ENCODE measurements around the gene STK35.

DNA sequence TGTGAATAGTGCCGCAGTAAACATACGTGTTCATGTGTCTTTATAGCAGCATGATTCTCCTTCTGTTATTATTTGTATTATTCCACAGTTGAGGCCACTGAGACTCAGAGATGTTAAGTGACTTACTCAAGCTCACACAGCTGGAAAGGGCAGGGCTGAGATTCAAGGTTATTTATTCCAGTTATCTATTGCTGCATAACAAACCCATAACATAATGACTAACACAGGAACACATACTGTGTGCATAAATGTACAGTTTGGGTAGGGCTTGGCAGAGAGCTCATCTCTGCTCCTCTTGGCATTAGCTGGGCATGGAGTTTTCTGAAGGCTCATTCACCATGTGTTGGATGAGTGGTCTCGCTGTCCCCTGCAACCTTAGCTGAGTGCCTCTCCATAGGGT lies 68.8 kb downstream of the STK35 start:
- no peak for TF ChIP-seq EZH2phosphoT487 (IDR thresholded peaks at IDR 0.05; ENCODE audit: insufficient read depth, low read depth)
- TF ChIP-seq EZH2 (IDR thresholded peaks at IDR 0.05; ENCODE audit: insufficient read depth, poor library complexity, severe bottlenecking) = no peak
